ENCODE results near the gene TRIM4.

TRIM4 gene

GRCh38 chr7:99844328-99844727, 75.0 kb downstream of the TRIM4 start:
- DNase-seq (ENCODE audit: low read depth in 1 of 2, low spot score in 1 of 2) = no peak

GRCh38 chr7:99843808-99844207, 75.5 kb downstream of the TRIM4 start:
- no peak for DNase-seq (ENCODE audit: low read depth in 1 of 2, low spot score in 1 of 2)

DNA sequence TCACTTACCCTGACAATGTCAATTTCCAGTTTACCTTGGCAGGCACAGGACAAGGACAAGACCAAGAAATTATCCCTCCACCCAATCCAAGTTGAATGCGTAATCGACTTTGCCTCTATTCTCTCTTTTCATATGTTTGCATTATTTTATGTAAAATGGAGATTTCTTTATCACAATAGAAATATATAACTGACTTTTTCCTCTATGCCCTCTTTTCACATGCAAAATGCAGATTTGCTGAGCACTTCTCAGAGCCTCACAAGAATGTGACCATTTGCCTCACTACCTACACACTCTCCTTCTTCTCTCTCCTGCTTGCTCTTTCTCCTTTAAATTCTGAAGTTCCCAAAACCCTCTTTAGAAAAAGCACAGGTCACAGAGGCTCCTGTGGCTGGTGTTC, 76.4 kb downstream of the TRIM4 start:
- no peak for DNase-seq (ENCODE audit: low read depth in 1 of 2, low spot score in 1 of 2)

Measured in stimulated activated CD4-positive, alpha-beta T cell treated with anti-CD3 and anti-CD28 coated beads, Interleukin-15, amount 100 ng/mL, for 1 hour (primary cell).